Measurements from ENCODE around the gene PRPF31. TPM values are rescaled to one million over a fixed set of nuclear protein-coding genes. Genes with fewer than 3 reads are reported as not detected.

Gene PRPF31
- total RNA-seq, 2 experiments from 2014 or later = 47.8 to 53.0 TPM

GRCh38 chr19:54128796-54129616 lies 13.5 kb downstream of the PRPF31 start:
- DNase-seq (ENCODE audit: low spot score) = no peak
- Histone ChIP-seq H3K27ac (ENCODE audit: low read depth, low read length, poor library complexity, severe bottlenecking) (no peak overlapping the region), H2AFZ (ENCODE audit: low read length) (no peak overlapping the region), H3K79me2 (ENCODE audit: insufficient read depth, low read depth, low read length) (no peaks in the 10 kb centered on the region), H3K36me3 (ENCODE audit: insufficient read depth, low read length) (peaks cover 64% of the 10 kb centered on the region), H3K4me1 (ENCODE audit: insufficient read depth, low read length, poor library complexity, severe bottlenecking) (no peaks in the 10 kb centered on the region), H3K4me3 (ENCODE audit: low read depth, low read length, poor library complexity, severe bottlenecking) (no peak overlapping the region), H3K4me2 (ENCODE audit: low read length) (no peak overlapping the region), H3K9me3 (ENCODE audit: low read length) (no peaks in the 10 kb centered on the region), H3K9me2 (ENCODE audit: insufficient read depth, low read length) (no peaks in the 10 kb centered on the region), H4K20me1 (ENCODE audit: insufficient read depth, low read length) (no peaks in the 10 kb centered on the region)
- ChIA-PET POLR2A (no interaction called here), CTCF (ENCODE audit: unreplicated experiment) (no interaction called here)
- TF ChIP-seq EZH2phosphoT487 (IDR thresholded peaks at IDR 0.05; ENCODE audit: borderline replicate concordance, low read depth, low read length) (no peak), CTCF (conservative IDR thresholded peaks at IDR 0.05; ENCODE audit: low read length) (no peak)
- BruUV-seq (replicated peaks) = no TSS peak
- intact Hi-C loops (cut with micrococcal nuclease; ENCODE audit: unreplicated experiment) = no loop called here

GRCh38 chr19:54129617-54129996 lies 14.1 kb downstream of the PRPF31 start:
- Histone ChIP-seq H3K9me2 (ENCODE audit: insufficient read depth, low read length) (no peaks in the 10 kb centered on the region), H3K4me2 (ENCODE audit: low read length) (no peak overlapping the region), H3K27ac (ENCODE audit: low read depth, low read length, poor library complexity, severe bottlenecking) (no peak overlapping the region), H3K36me3 (ENCODE audit: insufficient read depth, low read length) (peaks cover 58% of the 10 kb centered on the region), H2AFZ (ENCODE audit: low read length) (no peak overlapping the region), H3K79me2 (ENCODE audit: insufficient read depth, low read depth, low read length) (no peaks in the 10 kb centered on the region), H3K4me3 (ENCODE audit: low read depth, low read length, poor library complexity, severe bottlenecking) (no peak overlapping the region), H3K9me3 (ENCODE audit: low read length) (no peaks in the 10 kb centered on the region), H3K4me1 (ENCODE audit: insufficient read depth, low read length, poor library complexity, severe bottlenecking) (no peaks in the 10 kb centered on the region), H4K20me1 (ENCODE audit: insufficient read depth, low read length) (no peaks in the 10 kb centered on the region)
- DNase-seq (ENCODE audit: low spot score) = no peak
- ChIA-PET CTCF (ENCODE audit: unreplicated experiment) (no interaction called here), POLR2A (no interaction called here)
- intact Hi-C loops (cut with micrococcal nuclease; ENCODE audit: unreplicated experiment) = no loop called here
- TF ChIP-seq EZH2phosphoT487 (IDR thresholded peaks at IDR 0.05; ENCODE audit: borderline replicate concordance, low read depth, low read length) = no peak
- no peak for TF ChIP-seq CTCF (conservative IDR thresholded peaks at IDR 0.05; ENCODE audit: low read length)
- BruUV-seq (replicated peaks) = no TSS peak

- intact Hi-C loops (cut with micrococcal nuclease; ENCODE audit: unreplicated experiment) = no loop called here
- Histone ChIP-seq H3K4me1 (ENCODE audit: insufficient read depth, low read length, poor library complexity, severe bottlenecking) (peaks cover 8% of the 10 kb centered on the region), H3K4me3 (ENCODE audit: low read depth, low read length, poor library complexity, severe bottlenecking) (no peak overlapping the region), H3K4me2 (ENCODE audit: low read length) (no peak overlapping the region), H3K9me2 (ENCODE audit: insufficient read depth, low read length) (no peaks in the 10 kb centered on the region), H4K20me1 (ENCODE audit: insufficient read depth, low read length) (no peaks in the 10 kb centered on the region), H3K36me3 (ENCODE audit: insufficient read depth, low read length) (peaks cover 29% of the 10 kb centered on the region), H3K27ac (ENCODE audit: low read depth, low read length, poor library complexity, severe bottlenecking) (no peak overlapping the region), H3K79me2 (ENCODE audit: insufficient read depth, low read depth, low read length) (peaks cover 8% of the 10 kb centered on the region; the same call in 1 of the 2 replicates), H3K9me3 (ENCODE audit: low read length) (no peaks in the 10 kb centered on the region), H2AFZ (ENCODE audit: low read length) (no peak overlapping the region)
- no peak for DNase-seq (ENCODE audit: low spot score)
- ChIA-PET POLR2A (no interaction called here), CTCF (ENCODE audit: unreplicated experiment) (no interaction called here)
- TF ChIP-seq EZH2phosphoT487 (IDR thresholded peaks at IDR 0.05; ENCODE audit: borderline replicate concordance, low read depth, low read length) (no peak), CTCF (conservative IDR thresholded peaks at IDR 0.05; ENCODE audit: low read length) (no peak)
- no TSS peak for BruUV-seq (replicated peaks)
These were observed 17.9 kb downstream of the PRPF31 start for GRCh38 chr19:54133312-54133956.
